NOMO-1 treated with DMSO at 0.1 percent for 48 hours (cell line): ENCODE results near the gene UNG.
"Not testable (repeated sequence)": the region's sequence is repeated elsewhere in the genome, so short reads cannot be mapped to it uniquely, and the experiment has no call there.

ENCODE experiments used
- DNase-seq: peaks from one replicate; lab custom pipeline; 2025; ENCODE audit not compliant: unreplicated experiment; lab: John Stamatoyannopoulos, UW

UNG gene

DNA sequence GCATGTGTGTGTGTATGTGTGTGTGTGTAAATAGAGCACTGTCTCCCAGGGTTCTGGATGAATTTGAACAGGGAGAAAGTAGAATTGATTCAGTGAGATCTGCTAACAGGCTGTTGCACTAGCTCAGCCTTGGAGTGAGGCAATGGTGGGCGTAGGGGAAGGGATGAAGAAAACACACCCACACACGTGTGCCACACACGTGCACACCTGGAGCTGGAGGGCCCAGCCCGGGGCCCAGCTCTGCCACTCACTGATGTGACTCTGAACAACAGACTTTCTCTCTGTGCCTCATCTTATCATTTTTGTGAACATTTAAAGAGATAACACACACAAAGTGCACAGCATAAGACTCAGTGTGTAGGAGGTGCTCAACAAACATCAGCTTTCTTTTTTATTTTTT, 23.2 kb downstream of the UNG start:
- no peak for DNase-seq

DNA sequence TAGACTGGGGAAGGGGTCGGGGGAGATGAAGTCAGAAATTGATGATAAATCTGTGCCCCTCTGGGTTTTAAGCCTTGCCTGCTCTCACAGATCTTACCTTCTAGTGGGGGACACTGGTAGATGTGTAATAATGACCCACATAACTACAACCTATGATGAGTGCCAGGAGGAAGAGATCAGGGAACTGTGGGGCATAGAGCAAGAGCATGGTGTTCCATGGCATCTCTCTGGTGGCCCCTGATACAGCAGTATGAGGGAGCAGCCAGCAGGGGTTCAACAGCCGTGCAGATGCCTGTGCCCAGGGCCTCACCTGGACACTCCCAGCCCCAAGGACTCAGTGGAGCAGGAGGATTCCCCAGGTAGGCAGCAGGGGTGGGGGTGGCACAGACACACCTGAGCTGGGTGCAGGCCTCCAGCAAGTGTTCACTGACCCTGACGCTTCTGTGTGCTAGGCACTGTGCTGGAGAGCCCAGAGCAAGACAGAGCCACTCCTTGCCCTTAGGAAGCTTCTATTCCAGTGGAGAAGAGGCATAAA, 24.0 kb downstream of the UNG start:
- no peak for DNase-seq

DNA sequence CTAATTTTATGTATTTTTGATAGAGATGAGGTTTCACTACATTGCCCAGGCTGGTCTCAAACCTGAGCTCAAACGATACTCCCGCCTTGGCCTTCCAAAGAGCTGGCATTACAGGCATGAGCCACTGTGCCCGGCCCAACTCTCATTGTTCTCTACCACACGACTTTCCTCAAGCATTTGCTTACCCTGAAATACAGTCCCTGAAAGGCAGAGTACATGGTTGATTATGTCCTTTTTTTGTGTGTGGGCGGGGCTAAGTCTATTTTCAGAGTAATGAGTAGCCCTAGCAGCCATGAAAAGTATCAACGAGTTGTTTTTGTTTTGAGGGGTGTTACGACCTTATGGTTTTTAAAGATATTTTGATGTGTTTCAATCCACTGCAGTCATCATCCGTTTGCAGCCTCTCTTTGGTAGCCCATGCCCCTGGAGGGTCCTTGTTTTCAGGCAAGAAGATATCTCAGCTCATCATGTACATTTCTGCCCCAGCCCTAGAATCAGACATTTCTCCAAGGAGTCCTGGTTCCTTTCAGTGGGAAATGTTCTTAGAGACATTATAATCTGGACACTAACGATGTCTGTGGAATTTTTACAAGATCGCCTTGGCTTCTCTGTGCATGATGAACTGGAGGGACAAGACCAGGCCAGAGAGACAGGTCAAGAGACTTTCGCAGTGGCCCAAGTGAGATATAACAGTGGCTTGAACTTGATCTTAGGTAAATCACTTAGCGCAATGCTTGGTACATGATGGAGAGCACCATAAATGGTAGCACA, 27.7 kb downstream of the UNG start:
- no peak for DNase-seq

DNA sequence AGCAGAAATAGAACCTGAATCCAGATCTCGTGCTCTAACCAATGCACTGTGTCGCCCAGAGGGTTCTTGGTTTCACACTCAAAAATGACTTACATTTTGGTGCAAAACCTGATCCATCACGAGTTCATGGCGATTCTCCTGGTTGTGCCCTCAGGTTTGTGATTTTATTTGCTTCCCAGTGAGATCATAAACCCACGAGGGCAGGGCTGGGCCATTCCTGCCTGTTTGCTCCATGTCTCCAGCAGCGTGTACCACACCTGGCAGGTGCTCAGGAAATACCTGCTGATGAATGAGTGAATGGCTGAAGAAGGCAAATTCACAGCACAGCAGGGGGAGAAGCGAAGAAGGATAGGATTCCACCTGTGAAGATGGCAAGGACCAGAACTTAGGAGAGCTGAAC, 28.4 kb downstream of the UNG start:
- no peak for DNase-seq

DNA sequence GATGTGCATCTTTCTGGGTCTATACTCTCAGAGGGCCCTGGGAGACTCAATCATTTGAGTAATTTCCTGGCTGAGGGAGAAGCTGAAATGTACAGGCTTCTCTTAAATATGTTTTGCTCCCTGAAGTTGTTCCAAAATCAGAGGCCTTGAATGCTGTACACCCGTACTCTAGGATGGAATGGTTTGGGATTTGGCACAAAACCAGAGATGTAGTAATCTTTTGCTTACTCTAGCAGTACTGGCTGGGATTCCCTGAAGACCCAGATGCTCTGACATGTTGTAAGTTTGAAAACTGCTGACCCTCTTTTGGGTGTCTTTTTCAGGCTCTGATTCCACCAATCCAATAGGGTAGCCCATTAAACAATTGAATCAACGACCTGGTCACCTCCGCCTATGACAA, 29.4 kb downstream of the UNG start:
- no peak for DNase-seq

DNA sequence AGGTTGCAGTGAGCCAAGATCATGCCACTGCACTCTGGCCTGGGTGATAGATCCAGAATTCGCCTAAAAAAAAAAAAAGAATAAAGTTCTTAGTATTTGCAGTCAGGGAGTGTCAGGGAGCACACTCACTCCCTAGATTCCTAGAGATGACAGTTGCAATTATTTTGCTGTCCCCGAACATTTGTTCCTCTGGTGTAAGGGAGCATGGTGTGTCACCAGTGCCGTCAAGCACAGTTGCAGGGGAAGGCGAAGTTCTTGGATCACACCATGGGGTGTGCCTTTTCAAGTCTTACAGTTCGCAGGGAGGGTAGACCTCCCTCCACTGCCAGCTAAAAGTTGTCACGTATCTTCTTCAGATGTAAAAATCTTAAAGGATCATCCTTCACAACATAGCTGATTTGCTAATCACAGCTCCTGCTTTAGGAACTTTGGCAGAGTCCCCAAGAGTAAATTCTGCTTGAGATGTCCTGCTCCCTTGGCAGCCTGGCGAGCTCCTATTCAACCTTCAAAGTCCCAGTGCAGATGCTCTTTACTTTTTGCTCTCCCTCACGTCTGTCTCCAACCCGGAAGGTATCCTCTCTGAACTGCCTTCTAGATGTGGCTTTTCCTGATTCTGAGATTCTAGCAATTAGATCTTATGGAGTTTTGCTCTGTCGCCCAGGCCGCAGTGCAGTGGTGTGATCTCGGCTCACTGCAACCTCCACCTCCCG, 30.3 kb downstream of the UNG start:
- no peak for DNase-seq

DNA sequence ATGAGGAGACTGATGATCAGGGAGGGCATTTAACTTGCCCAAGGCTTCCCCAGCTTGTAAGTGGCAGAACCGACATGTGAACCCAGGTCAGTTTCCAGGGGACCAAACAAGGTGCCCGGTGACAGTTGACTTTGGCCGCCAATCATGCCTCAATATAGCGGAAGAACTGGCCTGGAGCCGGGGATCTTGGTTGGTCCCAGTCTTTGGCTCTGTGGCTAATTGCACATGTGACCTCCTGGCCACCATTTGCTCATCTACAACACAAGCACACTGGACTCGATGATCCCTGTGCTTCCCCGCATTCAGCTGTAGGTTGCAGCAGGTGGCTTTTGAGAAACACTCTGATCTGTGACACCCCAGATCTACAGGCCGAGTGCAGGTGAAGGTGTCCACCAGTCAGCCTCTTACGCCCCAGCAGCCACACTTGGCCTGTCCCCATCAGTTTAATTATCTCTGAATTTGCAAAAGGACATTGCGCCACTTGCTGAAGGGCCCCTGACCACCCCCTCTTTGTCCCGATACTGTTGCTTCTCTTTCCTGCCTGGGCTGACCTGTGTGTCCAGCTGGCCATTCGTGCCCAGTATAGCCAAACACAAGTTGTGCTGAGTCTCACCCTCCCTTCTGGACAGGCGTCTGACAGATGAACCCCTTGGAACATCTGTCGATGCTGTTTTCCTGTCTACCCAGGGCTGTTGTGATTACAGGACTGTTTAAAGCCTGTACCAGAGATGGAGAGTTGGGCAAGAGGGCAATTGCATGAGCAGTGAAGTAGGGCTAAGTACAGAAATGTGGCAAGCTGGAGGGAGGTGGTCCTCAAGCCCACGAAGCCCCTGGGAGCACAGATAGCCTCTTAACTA, 33.1 kb downstream of the UNG start:
- DNase-seq, result no peak

DNA sequence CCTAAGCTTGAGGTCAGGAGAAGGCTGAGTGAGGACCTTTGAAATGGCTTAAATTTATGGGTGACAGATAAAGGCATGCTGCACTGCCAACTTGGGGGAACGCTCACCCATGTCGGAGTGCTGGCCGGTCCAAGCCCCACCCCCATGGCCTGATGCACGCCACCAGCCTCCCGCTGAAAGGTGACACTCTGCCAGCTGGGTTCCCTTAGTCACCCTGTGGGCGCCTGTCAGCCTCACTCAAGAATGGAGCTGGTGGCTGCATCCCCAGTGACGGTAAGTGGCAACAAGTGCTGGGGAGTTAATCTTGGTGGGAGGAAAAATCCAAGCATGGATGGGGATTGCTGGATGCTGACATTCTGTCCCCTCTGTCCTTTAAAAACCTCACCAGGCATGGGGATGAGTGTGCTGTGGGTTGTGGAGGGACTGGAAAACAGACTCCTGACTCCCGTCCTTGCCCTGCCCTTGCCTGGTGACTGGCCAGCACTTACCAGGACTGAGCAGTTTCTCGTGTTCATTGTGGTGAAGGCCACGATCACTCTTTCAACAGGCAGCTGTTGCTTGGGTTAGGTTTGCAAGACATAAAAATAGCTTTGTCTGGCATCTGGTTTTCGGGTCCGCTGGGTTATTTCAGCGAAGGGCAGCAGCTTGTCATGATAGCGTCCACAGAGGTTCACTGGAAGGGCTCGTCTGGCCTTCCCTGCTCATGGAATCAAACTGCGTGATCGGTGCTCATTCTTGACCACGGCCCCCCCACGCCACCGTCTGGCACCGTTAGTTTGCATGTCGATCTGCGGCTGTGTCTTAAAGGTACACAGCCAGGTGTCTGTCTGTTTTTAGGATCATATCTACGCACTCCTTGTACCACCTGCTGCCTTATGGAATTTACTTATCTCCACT, 34.0 kb downstream of the UNG start:
- DNase-seq, result no peak

DNA sequence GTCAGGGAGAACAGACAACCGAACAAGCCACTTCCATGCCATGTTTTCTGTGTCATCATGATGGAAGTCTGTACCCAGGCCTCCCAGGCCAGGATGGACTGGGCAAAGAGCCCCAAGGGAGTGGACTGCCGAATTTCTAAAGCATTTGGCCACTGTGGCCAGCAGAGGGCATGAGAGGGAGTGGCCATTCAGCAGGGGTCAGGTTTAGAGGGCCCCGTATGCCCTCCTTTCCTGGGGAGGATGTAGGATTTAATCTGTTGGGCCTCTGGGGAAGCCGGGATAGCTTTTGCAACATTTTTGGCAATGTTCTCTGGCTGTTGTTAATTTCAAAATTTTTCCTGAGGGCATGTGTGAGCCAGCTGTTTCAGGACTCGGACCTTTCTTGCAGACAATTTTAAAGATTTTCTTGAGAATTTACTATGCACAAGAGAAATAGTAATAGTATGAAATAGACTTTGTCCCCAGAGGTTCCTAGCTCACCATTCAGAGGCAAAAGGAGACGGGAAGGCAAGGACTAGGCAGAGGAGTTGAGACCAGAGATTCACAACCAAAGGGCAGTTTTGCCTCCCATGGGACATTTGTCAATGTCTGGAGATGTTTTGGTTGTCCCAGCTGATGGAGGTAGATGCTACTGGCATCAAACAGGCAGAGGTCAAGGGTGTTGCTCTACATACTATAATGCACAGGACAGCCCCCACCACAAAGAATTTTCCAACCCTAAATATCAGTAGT, 37.0 kb downstream of the UNG start:
- DNase-seq, result no peak

DNA sequence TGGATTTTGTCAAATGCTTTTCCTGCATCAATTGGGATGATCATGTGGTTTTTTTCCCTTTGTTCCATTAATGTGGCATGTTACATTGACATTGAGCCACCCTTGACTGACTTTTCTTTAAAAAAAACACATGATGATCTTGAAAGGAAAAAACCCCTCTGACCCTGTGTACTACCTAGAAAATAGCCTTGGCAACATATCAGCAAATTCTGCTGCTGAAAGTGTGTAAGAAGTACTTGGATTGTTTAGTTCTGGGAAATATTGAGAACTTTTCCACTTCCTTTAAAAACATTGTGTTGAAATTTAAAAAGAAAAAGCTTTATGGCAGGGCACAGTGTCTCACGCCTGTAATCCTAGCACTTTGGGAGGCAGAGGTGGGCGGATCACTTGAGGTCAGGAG, 39.7 kb downstream of the UNG start:
- DNase-seq, result no peak

DNA sequence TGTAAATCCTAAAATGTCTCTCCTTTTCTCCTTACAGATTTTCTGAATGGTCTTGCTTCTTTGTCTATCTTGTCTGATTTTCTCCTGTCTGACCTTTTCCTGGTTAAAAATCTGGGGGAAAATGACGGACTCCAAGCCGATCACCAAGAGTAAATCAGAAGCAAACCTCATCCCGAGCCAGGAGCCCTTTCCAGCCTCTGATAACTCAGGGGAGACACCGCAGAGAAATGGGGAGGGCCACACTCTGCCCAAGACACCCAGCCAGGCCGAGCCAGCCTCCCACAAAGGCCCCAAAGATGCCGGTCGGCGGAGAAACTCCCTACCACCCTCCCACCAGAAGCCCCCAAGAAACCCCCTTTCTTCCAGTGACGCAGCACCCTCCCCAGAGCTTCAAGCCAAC, 42.0 kb downstream of the UNG start:
- DNase-seq, result no peak

DNA sequence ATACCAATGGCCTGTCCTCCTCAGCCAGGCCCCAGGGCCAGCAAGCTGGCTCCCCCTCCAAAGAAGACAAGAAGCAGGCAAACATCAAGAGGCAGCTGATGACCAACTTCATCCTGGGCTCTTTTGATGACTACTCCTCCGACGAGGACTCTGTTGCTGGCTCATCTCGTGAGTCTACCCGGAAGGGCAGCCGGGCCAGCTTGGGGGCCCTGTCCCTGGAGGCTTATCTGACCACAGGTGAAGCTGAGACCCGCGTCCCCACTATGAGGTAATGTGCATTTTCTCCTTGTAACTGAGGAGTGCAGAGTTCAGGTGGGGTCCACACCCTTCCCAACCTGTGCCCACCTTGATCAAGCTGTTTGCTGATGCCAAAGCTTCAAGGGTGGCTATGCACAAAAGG, 42.4 kb downstream of the UNG start:
- no peak for DNase-seq

DNA sequence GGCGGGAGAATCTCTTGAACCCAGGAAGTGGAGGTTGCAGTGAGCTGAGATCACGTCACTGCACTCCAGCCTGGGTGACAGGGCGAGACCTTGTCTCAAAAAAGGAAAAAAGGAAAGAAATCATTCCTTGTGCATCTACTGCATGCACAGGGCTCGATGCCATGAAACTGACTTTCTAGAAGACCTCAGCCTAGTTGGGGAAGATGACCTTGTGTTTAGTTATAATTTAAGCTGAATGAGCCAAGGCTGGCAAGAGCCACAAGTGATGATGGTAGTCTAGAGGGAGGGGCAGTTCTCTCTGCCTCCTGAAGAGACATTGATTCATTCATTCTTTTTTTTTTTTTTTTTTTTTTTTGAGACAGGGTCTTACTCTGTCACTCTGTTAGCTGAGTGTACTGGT, 43.2 kb downstream of the UNG start:
- no peak for DNase-seq

DNA sequence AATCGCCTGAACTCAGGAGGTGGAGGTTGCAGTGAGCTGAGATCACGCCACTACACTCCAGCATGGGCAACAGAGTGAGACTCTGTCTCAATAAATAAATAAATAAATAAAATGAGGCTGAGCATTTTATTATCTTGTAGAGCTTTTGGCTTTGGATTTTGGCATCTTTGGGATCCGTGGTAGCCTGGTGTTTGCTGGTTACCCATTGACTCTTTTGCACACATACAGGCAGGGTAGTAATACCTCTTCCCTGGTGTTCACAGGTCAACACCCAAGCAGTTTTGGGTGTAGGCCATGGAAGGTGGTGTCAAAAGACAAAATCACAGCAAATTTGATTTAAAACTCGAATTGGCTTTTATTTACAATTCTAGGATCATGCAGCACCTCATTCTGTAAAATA, 46.8 kb downstream of the UNG start:
- no peak for DNase-seq

DNA sequence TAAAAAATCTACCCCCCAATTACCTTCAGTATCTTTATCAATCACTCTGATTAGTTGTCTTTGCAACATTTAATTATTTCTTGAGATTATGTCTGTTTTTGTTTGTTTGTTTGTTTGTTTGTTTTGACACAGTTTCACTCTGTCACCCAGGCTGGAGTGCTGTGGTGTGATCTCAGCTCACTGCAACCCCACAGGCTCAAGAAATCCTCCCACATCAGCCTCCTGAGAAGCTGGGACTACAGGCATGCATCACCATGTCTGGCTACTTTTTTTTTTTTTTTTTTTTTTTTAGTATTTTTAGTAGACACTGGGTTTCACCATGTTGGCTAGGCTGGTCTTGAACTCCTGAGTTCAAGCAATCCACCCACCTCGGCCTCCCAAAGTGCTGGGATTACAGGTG, 49.7 kb downstream of the UNG start:
- not testable (repeated sequence) for DNase-seq

DNA sequence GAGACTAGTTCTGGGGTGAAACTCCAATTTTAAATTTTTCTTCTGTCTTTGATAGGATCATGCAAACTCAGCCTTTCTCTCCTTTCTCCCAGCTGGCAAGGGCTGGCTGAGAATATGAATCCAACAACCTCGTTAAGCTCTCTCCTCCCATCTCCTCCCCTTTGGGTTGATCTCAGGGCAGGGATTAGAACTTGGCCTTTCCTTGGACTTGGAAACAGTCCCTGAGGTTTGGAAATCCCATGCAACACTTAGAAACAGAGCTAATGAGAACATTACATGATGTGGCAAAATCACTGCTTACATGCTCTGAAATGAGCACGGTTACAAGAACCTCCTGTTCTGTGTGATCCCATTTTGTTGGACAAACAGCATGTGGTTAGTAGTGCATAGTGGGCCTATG, 50.6 kb downstream of the UNG start:
- no peak for DNase-seq

DNA sequence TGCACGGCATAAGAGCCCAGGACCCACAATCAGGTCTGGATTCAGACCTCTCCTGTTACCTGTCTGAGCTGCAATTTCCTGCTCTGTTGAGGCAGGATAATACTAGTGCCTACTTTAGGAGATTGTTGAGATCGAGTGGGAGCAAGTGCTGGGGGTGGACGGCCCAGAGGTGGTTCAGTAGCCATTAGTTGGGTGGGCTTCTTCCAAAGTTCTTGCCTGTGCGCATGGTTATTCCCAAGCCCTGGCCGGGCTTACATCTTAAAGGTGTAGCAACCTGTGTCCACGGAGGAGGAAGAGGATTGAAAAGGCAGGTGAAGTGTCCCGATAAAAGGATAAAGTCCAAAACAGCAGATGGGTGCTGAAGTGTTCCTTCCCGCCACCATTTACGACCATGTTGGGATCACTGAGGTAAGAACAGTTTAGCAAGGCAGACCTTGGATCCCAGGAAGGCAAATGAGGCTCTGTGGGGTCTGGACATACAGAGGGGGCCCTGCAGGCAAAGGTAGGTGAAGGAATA, 52.8 kb downstream of the UNG start:
- DNase-seq, result no peak

DNA sequence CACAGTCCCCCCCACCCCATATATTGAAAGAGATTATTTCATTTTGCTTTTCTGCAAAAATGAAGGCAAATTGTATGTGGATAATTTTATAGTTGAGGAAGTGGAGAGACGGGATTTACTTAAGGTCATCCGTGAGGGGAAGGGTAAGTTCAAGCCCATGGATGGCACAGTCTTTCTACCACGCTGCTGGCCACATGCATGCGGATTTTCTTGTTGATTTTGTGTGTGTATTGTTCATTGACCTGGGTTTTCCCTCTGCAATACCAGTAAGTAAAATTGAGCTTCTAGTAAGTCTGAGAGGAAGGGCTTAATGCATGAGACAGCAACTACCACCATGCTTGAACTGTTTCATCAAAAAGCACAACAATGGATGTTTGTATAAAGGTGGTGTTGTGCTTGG, 54.1 kb downstream of the UNG start:
- no peak for DNase-seq

DNA sequence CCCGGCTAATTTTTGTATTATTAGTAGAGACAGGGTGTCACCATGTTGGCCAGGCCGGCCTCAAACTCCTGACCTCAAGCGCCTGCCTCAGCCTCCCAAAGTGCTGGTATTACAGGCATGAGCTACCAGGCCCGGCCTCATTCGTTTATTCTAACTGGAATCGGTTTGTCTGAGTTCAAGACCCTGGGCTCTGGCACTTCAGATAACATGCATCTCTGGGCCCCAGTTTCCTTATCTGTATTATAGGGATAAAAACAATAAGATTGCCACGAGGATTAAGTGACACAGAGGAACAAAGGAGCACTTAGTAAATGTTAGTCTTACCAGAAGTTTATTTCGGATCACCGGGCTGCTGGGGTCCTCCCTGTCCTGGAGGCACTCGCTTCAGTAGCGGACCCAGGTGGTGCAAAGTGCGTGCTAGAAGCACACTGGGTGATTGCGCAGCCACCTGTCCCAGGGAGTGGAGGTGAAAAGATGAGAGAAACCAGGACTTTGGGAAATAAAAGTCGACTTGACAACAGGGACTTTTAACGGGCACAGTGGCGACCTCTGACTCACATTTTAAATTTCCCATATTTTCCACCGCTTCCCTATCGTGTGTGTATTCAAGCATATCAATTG, 56.5 kb downstream of the UNG start:
- DNase-seq, result no peak
